ENCODE data around the gene TBKBP1.
A peak's percentile ranks its signal among the peaks of the same experiment; 100 is the strongest.
"Not testable (repeated sequence)": the region's sequence is repeated elsewhere in the genome, so short reads cannot be mapped to it uniquely, and the experiment has no call there.

TBKBP1 gene

DNA sequence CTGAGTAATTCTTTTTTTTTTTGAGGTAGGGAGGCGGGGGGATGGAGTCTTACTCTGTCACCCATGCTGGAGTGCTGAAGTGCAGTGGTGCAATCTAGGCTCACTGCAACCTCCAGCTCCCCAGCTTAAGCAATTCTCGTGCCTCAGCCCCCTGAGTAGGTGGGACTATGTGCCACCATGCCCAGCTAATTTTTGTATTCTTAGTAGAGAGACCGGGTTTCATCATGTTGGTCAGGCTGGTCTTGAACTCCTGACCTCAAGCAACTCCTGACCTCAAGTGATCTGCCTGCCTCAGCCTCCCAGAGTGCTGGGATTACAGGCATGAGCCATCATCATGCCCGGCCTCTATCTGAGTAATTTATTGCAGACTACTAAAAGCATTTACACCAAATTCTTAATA lies 24.9 kb upstream of the TBKBP1 start:
- Mint-ChIP-seq H3K36me3 (ENCODE audit: low read depth) (peaks cover 94% of the 10 kb centered on the region), H3K27me3 (no peaks in the 10 kb centered on the region), H3K27ac (peak overlapping the region; percentile 31)

DNA sequence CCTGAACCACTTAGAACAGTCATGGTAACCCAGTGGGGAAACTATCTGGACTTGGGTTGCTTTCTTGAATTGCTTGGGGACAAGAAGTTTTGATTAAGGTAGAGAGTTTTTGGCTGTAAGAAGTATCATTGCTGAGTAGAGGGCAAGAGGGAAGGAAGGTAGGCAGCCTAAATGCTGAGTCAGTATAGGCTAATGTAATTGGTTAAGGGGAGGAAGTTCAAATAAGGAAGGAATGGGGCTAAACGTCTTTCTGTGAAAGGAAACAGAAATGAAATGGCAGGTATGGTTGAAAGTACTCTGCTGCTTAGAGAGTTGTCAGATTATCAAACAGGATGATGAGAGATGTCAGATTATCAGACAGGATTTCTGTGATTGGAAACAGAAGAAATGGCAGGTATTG lies 23.9 kb upstream of the TBKBP1 start:
- Mint-ChIP-seq H3K27me3 (no peaks in the 10 kb centered on the region), H3K36me3 (ENCODE audit: low read depth) (peaks cover 94% of the 10 kb centered on the region), H3K9me3 (no peaks in the 10 kb centered on the region), H3K27ac (peak overlapping the region; percentile 74), H3K4me1 (ENCODE audit: low read depth) (peaks cover 23% of the 10 kb centered on the region), H3K4me3 (no peak overlapping the region)

More for the DNA sequence above, 24.9 kb upstream of the TBKBP1 start:
- Mint-ChIP-seq H3K4me3 (no peak overlapping the region), H3K9me3 (no peaks in the 10 kb centered on the region), H3K4me1 (ENCODE audit: low read depth) (peaks cover 24% of the 10 kb centered on the region)

DNA sequence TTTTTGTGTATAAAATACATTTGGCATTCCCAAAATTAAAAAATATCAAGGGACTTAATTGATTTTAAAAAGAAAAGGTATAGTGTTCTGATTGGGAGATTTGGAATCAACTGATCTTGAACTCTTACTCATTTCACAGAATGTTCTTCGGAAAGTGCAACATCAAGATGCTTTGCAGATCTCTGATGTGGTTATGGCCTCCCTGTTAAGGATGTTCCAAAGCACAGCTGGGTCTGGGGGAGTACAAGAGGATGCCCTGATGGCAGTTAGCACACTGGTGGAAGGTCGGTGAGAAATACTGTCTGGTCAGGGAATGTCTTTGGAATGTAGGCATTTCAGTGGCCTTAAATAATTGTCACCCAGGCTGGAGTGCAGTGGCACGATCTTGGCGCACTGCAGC lies 19.5 kb upstream of the TBKBP1 start:
- H3K36me3 Mint-ChIP-seq (ENCODE audit: low read depth), result peaks cover 96% of the 10 kb centered on the region
- H3K4me3 Mint-ChIP-seq, result no peak overlapping the region
- H3K27ac Mint-ChIP-seq, result no peak overlapping the region
- no peaks in the 10 kb centered on the region for H3K9me3 Mint-ChIP-seq
- H3K4me1 Mint-ChIP-seq (ENCODE audit: low read depth), result peaks cover 23% of the 10 kb centered on the region
- no peaks in the 10 kb centered on the region for H3K27me3 Mint-ChIP-seq

DNA sequence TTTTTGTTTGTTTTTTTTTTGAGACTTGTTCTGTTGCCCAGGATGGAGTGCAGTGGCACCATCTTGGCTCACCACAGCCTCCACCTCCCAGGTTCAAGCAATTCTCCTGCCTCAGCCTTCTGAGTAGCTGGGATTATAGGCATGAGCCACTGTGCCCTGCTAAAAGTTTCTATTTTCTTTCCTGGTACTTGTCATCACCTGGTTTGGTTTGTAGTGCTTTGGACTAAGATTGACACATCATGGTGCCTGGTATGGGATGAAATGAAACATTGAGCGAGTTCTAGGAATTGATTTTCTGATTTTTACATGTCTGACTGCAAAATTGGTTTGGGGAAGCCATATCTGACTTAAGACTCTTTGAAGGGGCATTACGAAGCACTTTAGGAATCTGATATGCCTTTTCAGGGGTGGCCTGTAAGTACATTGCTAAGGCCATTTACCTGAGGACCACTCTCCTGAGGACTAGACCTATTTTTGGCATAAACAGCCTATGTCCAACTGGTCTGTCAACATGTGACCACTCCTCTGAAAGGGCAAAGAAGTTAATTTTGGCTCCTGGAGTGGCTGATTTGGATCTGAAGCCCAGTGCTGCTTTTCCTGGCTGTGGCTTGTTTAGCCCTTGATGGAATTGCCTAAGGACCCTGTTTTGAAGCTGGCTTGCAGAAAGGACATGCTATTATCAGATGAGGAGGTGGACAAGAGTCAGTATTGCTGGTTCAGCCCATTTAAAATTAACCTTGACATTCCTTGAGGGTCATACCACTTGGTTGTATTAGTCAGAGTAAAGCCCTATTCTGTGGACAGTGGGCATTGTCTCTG lies 18.4 kb upstream of the TBKBP1 start:
- H3K4me3 Mint-ChIP-seq, result no peak overlapping the region
- H3K27ac Mint-ChIP-seq, result no peak overlapping the region
- H3K27me3 Mint-ChIP-seq, result no peaks in the 10 kb centered on the region
- no peaks in the 10 kb centered on the region for H3K9me3 Mint-ChIP-seq
- H3K36me3 Mint-ChIP-seq (ENCODE audit: low read depth), result peaks cover 96% of the 10 kb centered on the region
- H3K4me1 Mint-ChIP-seq (ENCODE audit: low read depth), result peaks cover 15% of the 10 kb centered on the region

DNA sequence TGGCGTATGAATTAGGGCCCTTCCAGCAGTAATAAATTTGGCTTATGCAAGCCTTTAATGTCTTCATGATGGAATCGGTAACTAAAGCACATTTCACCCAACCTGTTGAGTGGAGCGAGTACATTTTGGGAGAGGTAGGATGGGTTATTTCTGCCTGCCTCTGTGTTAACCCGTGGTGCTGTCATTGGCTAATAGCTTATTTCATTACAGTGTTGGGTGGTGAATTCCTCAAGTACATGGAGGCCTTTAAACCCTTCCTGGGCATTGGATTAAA lies 17.8 kb upstream of the TBKBP1 start:
- no peaks in the 10 kb centered on the region for H3K27me3 Mint-ChIP-seq
- peaks cover 95% of the 10 kb centered on the region for H3K36me3 Mint-ChIP-seq (ENCODE audit: low read depth)
- H3K4me1 Mint-ChIP-seq (ENCODE audit: low read depth), result peaks cover 15% of the 10 kb centered on the region
- no peak overlapping the region for H3K4me3 Mint-ChIP-seq
- no peak overlapping the region for H3K27ac Mint-ChIP-seq
- H3K9me3 Mint-ChIP-seq, result no peaks in the 10 kb centered on the region

DNA sequence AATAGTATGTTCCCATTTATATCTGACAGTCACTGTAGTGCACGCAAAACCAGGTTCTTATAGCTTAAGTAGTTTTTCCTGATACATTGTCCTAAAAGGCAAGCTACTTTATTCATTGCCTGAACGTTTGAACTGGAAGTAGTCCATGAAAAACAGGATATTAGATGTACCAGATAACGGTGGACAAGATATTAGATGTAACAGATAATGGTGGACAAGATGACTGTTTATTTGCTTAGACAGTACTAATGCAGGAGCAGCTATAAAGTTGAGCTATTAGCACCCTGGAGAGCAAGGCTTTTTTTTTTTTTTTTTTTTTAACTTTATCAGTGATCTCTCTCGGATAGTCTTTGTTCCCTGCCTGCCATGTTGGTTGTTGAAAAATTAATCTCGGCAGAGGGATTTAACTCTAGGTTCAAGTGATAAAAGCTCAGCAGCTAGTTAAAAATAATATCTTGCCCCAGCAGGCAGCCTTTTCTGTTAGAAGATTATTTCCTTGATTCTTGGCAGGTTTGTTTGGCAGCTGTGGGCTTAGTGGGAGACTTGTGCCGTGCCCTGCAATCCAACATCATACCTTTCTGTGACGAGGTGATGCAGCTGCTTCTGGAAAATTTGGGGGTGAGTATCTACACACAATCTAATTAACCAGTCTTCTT lies 17.3 kb upstream of the TBKBP1 start:
- Mint-ChIP-seq H3K27me3 (no peaks in the 10 kb centered on the region), H3K9me3 (no peaks in the 10 kb centered on the region), H3K36me3 (ENCODE audit: low read depth) (peaks cover 95% of the 10 kb centered on the region), H3K4me1 (ENCODE audit: low read depth) (peaks cover 15% of the 10 kb centered on the region), H3K27ac (no peak overlapping the region), H3K4me3 (no peak overlapping the region)

DNA sequence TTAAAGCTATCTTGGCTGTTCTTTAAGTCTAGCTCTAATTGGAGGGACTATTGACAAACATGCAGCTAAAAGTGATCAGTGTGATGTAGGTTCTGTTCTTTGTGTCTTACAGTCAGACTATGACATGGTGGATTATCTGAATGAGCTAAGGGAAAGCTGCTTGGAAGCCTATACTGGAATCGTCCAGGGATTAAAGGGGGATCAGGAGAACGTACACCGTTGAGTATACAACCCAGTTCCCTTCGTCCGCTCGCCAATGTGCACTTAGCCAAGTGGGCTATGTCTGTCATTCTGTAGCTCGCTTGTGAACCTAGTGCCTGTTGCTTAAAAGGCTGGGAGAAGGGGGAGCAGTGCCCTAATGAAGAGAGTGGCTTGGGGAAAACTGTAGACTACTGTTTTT lies 15.8 kb upstream of the TBKBP1 start:
- peaks cover 25% of the 10 kb centered on the region for H3K4me1 Mint-ChIP-seq (ENCODE audit: low read depth)
- H3K9me3 Mint-ChIP-seq, result no peaks in the 10 kb centered on the region
- peaks cover 95% of the 10 kb centered on the region for H3K36me3 Mint-ChIP-seq (ENCODE audit: low read depth)
- H3K4me3 Mint-ChIP-seq, result no peak overlapping the region
- H3K27me3 Mint-ChIP-seq, result no peaks in the 10 kb centered on the region
- peak overlapping the region; percentile 36 for H3K27ac Mint-ChIP-seq

DNA sequence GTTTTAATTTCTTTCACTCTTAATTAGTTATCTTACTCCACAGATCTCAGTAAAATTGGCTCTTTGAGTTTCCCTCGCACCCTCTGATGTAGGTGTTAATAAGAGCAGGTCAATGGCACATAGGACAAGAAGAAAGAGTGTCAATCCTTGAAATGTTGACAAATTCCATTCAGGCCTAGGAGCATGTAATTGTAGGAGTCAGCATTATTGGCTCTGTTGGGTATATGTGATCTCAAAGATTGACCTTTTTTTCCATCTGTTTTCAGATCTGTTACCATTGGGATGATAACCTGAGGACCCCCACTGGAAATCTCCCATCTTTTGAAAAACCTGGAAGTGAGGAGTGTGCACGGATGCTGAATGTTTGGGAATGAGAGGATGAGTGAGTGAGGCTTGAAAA lies 11.8 kb upstream of the TBKBP1 start:
- Mint-ChIP-seq H3K9me3 (no peaks in the 10 kb centered on the region), H3K27me3 (no peaks in the 10 kb centered on the region), H3K27ac (peak overlapping the region; percentile 61), H3K4me1 (ENCODE audit: low read depth) (peaks cover 10% of the 10 kb centered on the region), H3K36me3 (ENCODE audit: low read depth) (peaks cover 89% of the 10 kb centered on the region), H3K4me3 (no peak overlapping the region)

DNA sequence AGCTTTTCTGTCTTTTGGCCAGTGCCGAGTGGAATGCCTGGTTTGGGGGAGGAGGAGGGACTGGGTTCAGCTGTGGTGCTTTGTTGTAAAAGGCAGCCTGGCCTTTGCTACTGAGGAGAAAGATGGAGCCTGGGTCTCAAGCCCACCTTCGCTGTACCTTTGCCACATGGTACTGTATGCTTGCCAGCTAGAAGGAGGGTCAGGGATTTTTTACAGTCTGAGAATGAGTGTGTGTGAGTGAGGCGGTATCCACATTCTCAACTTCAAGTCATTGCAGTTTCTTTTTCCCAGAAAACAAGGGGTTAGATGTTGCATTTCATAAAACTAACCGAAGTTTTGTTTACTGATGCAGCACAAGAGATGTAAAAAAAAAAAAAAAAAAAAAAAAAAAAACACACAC lies 11.2 kb upstream of the TBKBP1 start:
- H3K27ac Mint-ChIP-seq, result peak overlapping the region; percentile 81
- H3K4me1 Mint-ChIP-seq (ENCODE audit: low read depth), result peaks cover 10% of the 10 kb centered on the region
- not testable (repeated sequence) for H3K9me3 Mint-ChIP-seq, H3K27me3 Mint-ChIP-seq, H3K4me3 Mint-ChIP-seq
- H3K36me3 Mint-ChIP-seq (ENCODE audit: low read depth), result peaks cover 83% of the 10 kb centered on the region

DNA sequence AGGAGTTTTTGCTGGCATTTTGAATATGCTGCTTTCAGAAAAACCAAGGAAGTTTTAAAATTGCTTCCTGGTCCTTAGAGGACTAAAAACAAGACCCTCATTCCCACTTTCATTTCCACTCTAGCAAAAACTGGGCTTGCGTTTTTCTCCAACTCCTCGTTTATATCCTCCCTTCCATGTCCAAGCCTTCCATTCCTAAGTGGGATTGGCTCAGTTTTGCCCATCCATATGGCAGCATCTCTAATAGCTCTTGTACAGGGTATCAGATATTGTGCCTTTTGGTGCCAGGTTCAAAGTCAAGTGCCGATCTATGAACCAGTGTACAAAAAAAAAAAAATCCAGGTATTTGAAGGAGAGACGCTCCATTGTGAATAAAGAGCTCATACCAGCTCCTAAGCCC lies 9.9 kb upstream of the TBKBP1 start:
- Mint-ChIP-seq H3K9me3 (no peaks in the 10 kb centered on the region), H3K4me1 (ENCODE audit: low read depth) (peaks cover 10% of the 10 kb centered on the region), H3K36me3 (ENCODE audit: low read depth) (peaks cover 73% of the 10 kb centered on the region), H3K27me3 (no peaks in the 10 kb centered on the region), H3K27ac (peak overlapping the region; percentile 2), H3K4me3 (no peak overlapping the region)

DNA sequence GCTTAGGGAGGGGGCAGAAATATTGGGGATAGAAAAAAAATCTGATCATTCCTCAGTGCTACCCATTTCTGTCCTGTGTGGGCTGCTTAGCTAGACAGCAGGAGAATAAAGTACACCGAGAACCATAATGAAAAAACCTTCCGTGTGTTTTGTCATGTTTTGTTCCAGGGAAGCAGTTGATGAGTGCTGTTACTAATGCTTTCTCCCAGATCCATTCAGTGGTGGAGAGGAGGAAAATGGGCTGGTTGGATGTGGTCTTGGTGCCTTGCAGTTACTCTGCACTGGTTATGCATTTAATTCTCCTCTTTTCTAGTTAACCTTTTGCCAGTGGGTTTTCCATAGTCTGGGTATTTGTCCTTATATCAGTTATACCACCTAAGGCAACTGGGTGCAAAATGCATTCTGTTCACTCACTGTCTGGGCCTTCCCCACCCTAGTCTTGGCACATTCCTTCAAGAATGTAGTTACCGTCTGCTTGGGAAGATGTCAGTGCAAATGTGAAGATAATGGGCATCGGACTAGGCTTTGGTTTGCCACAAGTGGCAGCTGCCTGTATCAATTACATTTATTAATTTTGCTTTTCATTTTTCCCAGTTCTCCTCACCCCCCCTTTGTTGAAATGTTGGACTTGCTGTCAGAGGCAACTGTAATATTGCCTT lies 9.3 kb upstream of the TBKBP1 start:
- H3K27me3 Mint-ChIP-seq, result no peaks in the 10 kb centered on the region
- peaks cover 10% of the 10 kb centered on the region for H3K4me1 Mint-ChIP-seq (ENCODE audit: low read depth)
- H3K36me3 Mint-ChIP-seq (ENCODE audit: low read depth), result peaks cover 67% of the 10 kb centered on the region
- no peak overlapping the region for H3K4me3 Mint-ChIP-seq
- no peak overlapping the region for H3K27ac Mint-ChIP-seq
- H3K9me3 Mint-ChIP-seq, result no peaks in the 10 kb centered on the region

DNA sequence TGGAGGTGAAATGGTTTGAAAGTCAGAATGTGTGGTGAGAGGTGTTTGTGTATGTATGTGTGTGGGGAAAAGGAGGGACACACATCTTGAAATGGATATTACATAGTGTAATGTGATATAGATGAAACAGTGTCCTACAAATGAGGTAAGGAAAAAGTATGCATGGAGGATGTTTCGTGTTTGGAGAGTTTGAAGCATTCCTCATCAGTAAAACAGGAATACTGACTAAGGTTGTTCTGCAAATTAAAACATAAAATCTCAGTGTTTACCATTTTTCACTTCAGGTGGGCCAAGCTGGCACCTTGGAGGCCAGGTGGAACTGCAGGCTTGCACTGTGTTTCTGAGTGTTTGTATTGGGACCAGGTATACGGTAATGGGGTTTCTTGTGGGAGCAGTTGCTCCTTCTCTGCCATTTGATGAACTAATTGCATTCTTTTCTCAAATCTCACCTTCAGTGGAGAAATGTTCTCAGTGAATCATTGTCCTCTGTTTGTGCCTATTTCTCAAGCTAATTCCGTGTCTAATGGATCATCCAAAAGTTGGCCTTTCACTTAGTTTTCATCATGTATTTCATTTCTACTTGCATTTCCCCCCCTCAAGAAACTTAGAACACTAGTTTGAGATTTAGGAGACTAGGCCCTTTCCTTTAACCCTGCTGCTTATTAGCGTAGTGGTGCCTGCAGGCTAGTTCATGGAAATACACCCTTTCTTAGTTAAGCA lies 8.2 kb upstream of the TBKBP1 start:
- Mint-ChIP-seq H3K4me1 (ENCODE audit: low read depth) (peaks cover 19% of the 10 kb centered on the region), H3K36me3 (ENCODE audit: low read depth) (peaks cover 56% of the 10 kb centered on the region), H3K27ac (peak overlapping the region; percentile 7), H3K4me3 (no peak overlapping the region), H3K27me3 (no peaks in the 10 kb centered on the region), H3K9me3 (no peaks in the 10 kb centered on the region)

DNA sequence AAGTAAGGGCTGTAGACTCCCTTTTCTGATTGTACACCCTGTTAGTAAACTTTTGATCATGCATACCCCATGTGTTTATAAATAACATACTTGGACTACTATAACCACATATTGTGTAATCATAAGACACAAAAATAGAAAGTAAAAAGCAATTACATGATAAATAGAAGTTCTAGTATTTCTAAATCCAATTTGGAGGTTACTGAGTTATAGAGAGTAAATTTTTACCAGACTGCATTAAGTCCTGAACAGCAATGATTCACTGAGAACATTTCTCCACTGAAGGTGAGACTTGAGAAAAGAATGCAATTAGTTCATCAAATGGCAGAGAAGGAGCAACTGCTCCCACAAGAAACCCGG lies 7.7 kb upstream of the TBKBP1 start:
- Mint-ChIP-seq H3K4me1 (ENCODE audit: low read depth) (peaks cover 19% of the 10 kb centered on the region), H3K36me3 (ENCODE audit: low read depth) (peaks cover 53% of the 10 kb centered on the region), H3K4me3 (no peak overlapping the region), H3K27me3 (no peaks in the 10 kb centered on the region), H3K9me3 (no peaks in the 10 kb centered on the region), H3K27ac (peak overlapping the region; percentile 29)

DNA sequence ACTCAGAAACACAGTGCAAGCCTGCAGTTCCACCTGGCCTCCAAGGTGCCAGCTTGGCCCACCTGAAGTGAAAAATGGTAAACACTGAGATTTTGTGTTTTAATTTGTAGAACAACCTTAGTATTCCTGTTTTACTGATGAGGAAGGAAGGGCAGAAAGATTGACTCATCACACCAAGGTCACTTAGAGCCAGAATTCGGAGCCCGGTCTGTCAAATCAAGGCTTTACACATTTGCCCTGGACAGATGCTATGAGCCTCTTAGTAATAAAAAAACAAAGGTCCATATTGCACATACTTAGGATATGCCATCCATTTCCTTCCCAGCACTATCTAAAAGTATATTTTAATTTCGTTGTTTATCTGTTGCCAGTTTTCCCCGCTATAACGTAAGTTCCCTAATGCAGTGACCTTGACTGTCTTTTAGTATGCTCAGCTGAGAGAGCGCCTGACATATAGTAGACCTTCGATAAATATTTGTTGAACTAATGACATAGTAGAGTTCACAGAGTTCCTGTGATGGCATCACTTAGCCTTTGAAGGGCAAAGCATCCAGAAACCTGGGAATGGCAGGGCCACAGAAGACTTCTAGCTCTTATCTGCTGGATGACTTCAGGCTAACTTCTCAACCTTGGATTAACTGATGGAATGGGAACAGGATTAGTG lies 7.2 kb upstream of the TBKBP1 start:
- Mint-ChIP-seq H3K27me3 (no peaks in the 10 kb centered on the region), H3K4me3 (no peak overlapping the region), H3K4me1 (ENCODE audit: low read depth) (peaks cover 23% of the 10 kb centered on the region), H3K9me3 (no peaks in the 10 kb centered on the region), H3K27ac (peak overlapping the region; percentile 29), H3K36me3 (ENCODE audit: low read depth) (peaks cover 48% of the 10 kb centered on the region)

DNA sequence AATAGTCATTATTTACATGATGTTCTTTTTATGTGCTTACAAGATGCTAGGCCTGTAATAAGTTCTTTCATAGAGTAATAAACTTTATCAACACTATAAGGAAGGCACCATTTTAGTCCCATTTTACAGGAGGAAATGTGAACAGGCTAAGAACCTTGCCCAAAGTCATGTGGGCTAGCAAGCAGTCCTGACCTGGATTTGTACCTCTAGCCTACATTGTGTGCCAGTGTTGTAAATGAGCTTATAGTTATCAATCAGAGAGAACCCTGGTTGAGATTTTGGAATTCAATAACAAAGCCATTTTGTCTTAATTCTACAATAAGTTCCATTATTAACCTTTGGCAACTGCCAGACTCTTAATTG lies 6.7 kb upstream of the TBKBP1 start:
- Mint-ChIP-seq H3K27me3 (no peaks in the 10 kb centered on the region), H3K9me3 (no peaks in the 10 kb centered on the region), H3K4me1 (ENCODE audit: low read depth) (peaks cover 24% of the 10 kb centered on the region), H3K4me3 (no peak overlapping the region), H3K36me3 (ENCODE audit: low read depth) (peaks cover 43% of the 10 kb centered on the region), H3K27ac (peak overlapping the region; percentile 17)

Measured in stimulated activated naive CD8-positive, alpha-beta T cell treated with anti-CD3 and anti-CD28 coated beads, Interleukin-15, Interleukin-2, amounts not matched to agents 100 ng/mL and 50 ng/mL, for 24 hours (primary cell).